Subcutaneous adipose tissue (tissue), 4 donors: Measurements from ENCODE around the gene VWA7. TPM values are rescaled to one million over a fixed set of nuclear protein-coding genes. Genes with fewer than 3 reads are reported as not detected.

Experiments
- total RNA-seq, 4 donors: library from RNA; depleted of rRNA; stranded (reverse); fragments of >200 nt; gene quantifications; one replicate each; pipeline ENCODE4 v1.1.0, GENCODE V29; 2016
- TF ChIP-seq, protein P1 (sequence below): fragments of 450-650 bp; IDR thresholded peaks from one replicate; pipeline ENCODE4 v1.5.1; 2016; ENCODE audit warnings: low read depth, mild to moderate bottlenecking, control low read depth, antibody characterized with exemption, moderate library complexity

The VWA7 gene
- total RNA-seq, 4 donors from 2014 or later, result not detected

DNA sequence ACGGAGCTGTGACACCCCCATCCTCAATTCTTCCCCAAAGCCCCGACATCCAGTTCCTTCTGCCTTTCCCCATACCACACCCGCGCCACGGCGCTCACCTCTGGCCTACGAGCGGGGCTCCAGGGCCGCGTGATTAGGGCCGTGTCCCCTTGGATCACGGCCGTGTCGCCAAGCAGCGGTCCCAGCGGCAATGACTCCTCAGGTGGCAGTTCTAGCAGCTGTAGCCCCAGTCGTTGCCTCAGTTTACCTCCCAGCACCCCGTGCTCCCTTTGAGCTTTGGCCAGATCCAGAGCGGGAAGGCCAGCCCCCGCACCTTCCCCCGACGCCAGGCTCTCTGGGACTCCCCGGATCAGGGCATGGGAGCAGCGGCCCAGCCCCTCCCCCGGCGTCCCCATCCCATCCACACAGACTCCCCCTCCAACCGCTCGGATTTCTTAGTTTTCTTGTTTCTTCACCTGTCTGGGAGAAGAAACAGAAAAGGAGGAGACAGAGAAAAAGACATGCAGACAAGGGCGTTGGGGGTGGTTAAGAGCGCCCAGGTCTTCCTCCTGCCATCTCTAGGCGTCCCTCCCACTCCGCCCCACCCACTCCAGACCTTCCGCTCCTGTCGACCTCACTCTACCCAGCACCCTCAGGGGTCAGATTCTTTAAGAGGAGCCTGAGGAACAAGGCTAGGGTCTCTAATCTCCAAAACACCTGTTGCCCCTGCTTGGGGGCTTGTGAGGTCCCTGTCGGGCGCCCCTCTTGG lies 48.2 kb downstream of the VWA7 start, which contains the start of gene DDAH2:
TSS of gene DDAH2 (minus strand) at position 533 of the 748 bp plus-strand sequence. CDS start at position 395, 138 bp downstream.
- TF ChIP-seq, protein P1, sequence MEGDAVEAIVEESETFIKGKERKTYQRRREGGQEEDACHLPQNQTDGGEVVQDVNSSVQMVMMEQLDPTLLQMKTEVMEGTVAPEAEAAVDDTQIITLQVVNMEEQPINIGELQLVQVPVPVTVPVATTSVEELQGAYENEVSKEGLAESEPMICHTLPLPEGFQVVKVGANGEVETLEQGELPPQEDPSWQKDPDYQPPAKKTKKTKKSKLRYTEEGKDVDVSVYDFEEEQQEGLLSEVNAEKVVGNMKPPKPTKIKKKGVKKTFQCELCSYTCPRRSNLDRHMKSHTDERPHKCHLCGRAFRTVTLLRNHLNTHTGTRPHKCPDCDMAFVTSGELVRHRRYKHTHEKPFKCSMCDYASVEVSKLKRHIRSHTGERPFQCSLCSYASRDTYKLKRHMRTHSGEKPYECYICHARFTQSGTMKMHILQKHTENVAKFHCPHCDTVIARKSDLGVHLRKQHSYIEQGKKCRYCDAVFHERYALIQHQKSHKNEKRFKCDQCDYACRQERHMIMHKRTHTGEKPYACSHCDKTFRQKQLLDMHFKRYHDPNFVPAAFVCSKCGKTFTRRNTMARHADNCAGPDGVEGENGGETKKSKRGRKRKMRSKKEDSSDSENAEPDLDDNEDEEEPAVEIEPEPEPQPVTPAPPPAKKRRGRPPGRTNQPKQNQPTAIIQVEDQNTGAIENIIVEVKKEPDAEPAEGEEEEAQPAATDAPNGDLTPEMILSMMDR, result no peak

DNA sequence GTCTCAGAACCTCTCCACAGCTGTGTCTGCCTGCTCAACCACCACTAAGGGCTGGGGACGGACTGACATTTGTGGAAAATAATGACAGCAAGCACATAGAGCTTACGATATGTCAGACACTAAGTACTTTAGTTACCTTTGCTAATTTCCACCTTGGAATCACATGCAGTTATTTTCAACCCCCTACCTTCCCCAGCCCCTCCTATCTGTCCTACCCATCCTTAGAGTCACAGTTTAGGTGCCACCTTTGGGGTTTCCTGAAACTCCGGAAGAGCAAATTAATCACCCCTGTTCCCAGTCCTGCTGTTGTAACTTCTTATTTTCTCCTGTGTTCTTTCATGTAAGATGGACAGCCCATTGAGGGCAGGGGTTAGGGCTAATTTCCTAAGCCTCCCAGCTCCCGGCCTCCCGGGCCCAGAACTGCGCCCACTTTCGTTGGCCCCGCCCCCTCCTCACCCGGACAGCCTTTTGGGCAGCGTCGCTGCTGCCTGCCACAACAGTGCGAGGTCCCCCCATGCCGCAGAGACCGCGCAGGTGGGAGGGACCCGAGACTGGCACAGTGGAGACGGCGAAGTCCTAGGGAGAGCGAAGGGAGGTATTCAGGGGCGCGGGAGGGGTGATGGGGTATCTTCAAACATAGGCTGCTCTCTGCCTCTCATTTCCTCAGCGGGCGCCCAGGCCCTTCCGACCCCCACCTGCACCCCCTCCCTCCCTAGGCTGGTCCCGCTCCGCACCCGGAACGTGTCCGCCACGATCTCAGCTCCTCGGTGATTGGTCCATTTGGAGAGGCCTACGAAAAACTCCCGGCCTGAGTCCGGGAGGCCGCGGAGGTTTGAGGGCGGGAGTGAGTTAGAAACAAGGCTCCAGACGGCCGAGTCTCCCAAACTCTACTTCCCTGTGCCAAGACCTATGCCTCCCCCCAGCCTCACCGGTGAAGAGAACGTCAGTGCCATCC lies 49.1 kb downstream of the VWA7 start:
- TF ChIP-seq, protein P1, result no peak

DNA sequence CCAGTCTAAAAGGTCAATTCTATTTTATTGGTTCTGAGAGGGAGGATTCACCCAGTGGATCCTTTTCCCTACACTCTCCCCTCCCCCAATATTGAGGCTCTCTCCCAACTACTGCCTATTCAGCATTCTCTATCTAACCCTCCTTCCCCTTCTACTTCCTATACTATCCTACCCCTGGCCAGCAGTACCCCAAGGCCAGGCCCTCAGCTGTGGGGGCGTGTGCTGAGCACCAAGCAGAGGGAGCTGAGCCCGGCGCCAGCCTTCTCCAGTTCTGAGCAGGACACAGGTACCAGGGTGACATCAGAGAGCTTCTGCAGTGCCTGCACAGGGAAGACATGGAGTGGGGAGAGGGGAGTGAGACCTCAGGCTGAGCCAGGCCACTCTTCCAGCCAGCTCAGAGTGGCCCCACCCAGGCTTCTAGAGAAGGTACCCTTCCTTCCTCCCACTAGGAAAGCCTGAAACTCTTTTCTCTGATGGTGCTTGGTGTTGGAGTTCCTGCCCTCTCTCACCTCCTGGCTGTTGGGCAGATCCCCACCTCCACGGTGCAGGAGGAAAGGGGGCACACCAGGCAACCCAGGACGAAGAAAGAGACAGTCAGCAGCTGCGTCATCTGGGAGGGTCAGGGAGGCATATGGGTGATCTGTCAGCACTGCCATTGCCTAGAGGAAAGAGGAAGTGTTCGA lies 50.0 kb downstream of the VWA7 start:
- TF ChIP-seq, protein P1, result no peak

DNA sequence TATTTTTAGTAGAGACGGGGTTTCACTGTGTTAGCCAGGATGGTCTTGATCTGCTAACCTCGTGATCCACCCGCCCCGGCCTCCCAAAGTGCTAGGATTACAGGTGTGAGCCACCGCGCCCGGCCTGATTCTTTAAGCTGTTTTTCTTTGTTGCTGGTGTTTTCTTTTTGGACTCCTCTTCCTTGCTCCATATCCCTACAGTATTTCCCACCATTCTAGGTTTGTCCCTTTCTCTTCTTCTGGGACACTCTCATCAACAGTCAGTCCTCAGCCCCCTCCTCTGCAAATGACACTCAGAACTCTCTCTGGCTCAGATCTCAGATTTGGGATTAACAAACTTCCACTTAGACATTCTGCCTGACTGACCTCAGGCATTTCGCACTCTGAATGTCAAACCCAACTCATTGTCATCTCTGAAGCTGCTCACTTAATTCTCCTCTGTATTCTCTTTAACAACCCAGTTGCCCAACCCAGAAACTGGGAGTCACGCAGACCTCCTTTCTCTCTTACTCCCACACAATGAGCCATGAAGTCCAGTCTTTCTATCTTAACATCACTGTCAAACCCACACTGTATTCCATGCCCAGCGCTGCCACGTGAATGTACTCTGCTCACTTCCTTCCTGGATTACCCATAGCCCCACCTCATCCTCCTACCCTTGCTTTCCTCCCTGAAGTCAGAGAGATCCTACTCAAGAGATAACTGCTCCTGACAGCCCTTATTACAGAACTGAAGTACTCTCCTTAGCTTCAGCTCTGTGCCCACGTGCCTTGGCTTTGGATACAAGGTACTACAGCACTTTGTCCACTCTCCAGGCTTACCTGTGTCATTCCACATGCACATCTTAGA lies 51.4 kb downstream of the VWA7 start:
- TF ChIP-seq, protein P1, result no peak

DNA sequence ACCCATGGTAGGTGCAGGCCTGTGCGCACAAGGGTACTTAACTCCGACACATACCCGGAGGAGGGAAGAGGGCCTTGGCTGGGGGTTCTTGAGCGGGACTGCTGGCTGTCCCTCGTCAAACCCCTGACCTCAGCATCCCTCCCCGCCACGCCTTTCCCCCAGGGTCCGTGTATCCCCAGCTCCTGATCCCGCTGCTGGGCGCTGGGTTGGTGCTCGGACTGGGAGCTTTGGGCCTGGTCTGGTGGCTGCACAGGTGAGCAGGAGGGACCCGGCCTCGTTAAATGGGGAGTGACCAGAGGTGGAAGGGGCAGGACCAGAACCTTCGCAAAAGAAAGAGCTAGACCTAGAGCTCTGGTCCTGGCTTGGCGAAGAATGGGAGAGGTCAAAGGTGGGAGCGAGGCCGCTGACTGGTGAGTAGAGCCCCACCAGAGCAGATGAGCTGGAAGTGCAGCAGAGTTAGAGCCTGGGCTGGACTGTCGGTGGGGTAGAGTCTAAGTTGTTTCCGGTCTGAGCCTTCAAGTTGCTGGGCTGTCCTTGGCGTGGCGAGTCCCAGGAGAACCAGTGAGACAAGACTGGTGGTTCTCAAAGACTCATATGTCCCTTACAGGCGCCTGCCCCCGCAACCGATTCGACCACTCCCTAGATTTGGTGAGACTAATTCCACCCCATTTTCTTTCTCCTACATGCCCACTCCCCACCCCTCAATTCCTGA lies 53.0 kb downstream of the VWA7 start:
- TF ChIP-seq, protein P1, result no peak

DNA sequence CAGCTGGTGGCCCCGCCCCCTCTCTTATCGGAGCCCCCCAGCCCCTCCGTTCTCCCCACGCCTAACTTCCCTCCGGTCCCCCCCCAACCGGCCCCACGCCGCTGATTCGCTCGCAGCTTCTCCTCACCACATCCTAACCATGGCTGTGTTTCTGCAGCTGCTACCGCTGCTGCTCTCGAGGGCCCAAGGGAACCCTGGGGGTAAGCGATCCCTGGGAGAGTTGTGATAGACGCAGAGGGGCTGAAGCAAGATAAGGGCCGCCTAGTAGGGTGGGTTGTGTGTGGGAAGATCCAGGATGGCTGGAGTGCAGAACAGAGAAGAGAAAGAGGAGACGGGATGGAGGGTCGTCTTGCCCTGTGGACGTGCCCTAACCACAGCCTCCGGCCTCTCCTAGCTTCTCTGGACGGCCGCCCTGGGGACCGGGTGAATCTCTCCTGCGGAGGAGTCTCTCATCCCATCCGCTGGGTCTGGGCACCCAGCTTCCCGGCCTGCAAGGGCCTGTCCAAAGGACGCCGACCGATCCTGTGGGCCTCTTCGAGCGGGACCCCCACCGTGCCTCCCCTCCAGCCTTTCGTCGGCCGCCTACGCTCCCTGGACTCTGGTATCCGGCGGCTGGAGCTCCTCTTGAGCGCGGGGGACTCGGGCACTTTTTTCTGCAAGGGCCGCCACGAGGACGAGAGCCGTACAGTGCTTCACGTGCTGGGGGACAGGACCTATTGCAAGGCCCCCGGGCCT lies 53.7 kb downstream of the VWA7 start, which contains the start of gene MPIG6B:
TSS of gene MPIG6B (plus strand) at position 129 of the 735 bp plus-strand sequence. CDS start at position 140, 11 bp downstream.
- TF ChIP-seq, protein P1, result no peak
